HEK293 (cell line): Measurements from ENCODE around the gene NEMP1.
"Not testable (repeated sequence)": the region's sequence is repeated elsewhere in the genome, so short reads cannot be mapped to it uniquely, and the experiment has no call there.

Experiments used
- CTCF ChIP-seq: fragments of 450-650 bp; formaldehyde crosslinking; IDR thresholded peaks from 2 replicates; pipeline ENCODE4 v1.5.1; 2016; ENCODE audit warnings: missing biosample characterization, missing genetic modification characterization
- KLF10 ChIP-seq: fragments of 450-650 bp; IDR thresholded peaks from 2 replicates; pipeline ENCODE4 v1.5.1; 2018; ENCODE audit warnings: missing biosample characterization, mild to moderate bottlenecking, missing genetic modification characterization
- ZBTB7A ChIP-seq: fragments of 450-650 bp; formaldehyde crosslinking; IDR thresholded peaks from 2 replicates; pipeline ENCODE4 v1.5.1; 2016; ENCODE audit warnings: low read depth, missing biosample characterization, missing genetic modification characterization

- TF ChIP-seq KLF10, CTCF, ZBTB7A (tag by site-specific recombination): not testable (repeated sequence)
These were observed 25.4 kb downstream of the NEMP1 start for GRCh38 chr12:57053146-57053545.
